Gastrocnemius medialis (tissue), 4 donors: Measurements from ENCODE around the gene BRF1. TPM values are rescaled to one million over a fixed set of nuclear protein-coding genes. Genes with fewer than 3 reads are reported as not detected.
"Not testable (repeated sequence)": the region's sequence is repeated elsewhere in the genome, so short reads cannot be mapped to it uniquely, and the experiment has no call there.

Source experiments
- ATAC-seq, 2 donors: fragments of 150-250 bp; one replicate each; pipeline ENCODE4 v1.9.1; 2016
- DNase-seq, 2 donors: peaks; one replicate each; pipeline ENCODE4 v3.0.0-alpha.2; 2019
- H3K27ac ChIP-seq, 4 donors: fragments of 200-600 bp; sonication (generic); 1 replicate in 1 of 4; 2 replicates in 3 of 4; pipeline ENCODE4 v1.5.1; 2016 to 2018; ENCODE audit warnings: mild to moderate bottlenecking in 2 of 4, moderate library complexity in 1 of 4
- H3K27me3 ChIP-seq, 3 donors: fragments of 200-600 bp; sonication (generic) in 2 of 3; 1 replicate in 1 of 3; 2 replicates in 2 of 3; pipeline versions ENCODE4 v1.5.1 to v1.6.0; 2016 to 2019; ENCODE audit warnings: mild to moderate bottlenecking in 1 of 3, moderate library complexity in 1 of 3
- H3K36me3 ChIP-seq, 2 donors: fragments of 200-600 bp; sonication (generic) in 1 of 2; one replicate each; pipeline ENCODE4 v1.5.1; 2017 to 2018
- H3K4me1 ChIP-seq, 2 donors: fragments of 200-600 bp; sonication (generic) in 1 of 2; one replicate each; pipeline ENCODE4 v1.5.1; 2016 to 2017; ENCODE audit warnings: mild to moderate bottlenecking in 2 of 2
- H3K4me3 ChIP-seq, 4 donors: fragments of 200-600 bp; sonication (generic) in 3 of 4; 1 replicate in 1 of 4; 2 replicates in 3 of 4; pipeline ENCODE4 v1.5.1; 2016 to 2019; ENCODE audit warnings: mild to moderate bottlenecking in 2 of 4
- H3K9me3 ChIP-seq, 3 donors: fragments of 200-600 bp; sonication (generic) in 2 of 3; 1 replicate in 1 of 3; 2 replicates in 2 of 3; pipeline ENCODE4 v1.5.1; 2016 to 2019
- POLR2A ChIP-seq, 2 donors: fragments of 450-650 bp; IDR thresholded peaks; one replicate each; pipeline ENCODE4 v1.6.1; 2017; ENCODE audit warnings: antibody characterized with exemption in 2 of 2, mild to moderate bottlenecking in 2 of 2, moderate library complexity in 2 of 2
- in situ Hi-C, 4 donors: fragments of 200-750 bp; cut with MboI; loops; one replicate each; pipeline versions ENCODE4 v1.15.0 to v1.8.0; 2017; ENCODE audit warnings: low sequenced_read_pairs in 4 of 4
- intact Hi-C: fragments of 100-400 bp; cut with DNase I; formaldehyde crosslinking; loops from one replicate; pipeline ENCODE4 v1.15.1; 2023; ENCODE audit warnings: low total_unique reads
- total RNA-seq, 4 donors: library from RNA; depleted of rRNA; stranded (reverse); fragments of >200 nt; gene quantifications; one replicate each; pipeline versions ENCODE4 v1.1.0 to v1.2.3, GENCODE V29; 2016
- TF ChIP-seq, protein P1 (sequence below), 5 experiments: fragments of 450-650 bp in 3 of 5; fragments of 200-600 bp in 2 of 5; sonication (generic) in 2 of 5; IDR thresholded peaks in 4 of 5; conservative IDR thresholded peaks in 1 of 5; 1 replicate in 4 of 5; 2 replicates in 1 of 5; pipeline ENCODE4 v1.5.1; 2016 to 2019; ENCODE audit warnings: antibody characterized with exemption in 5 of 5, mild to moderate bottlenecking in 3 of 5, moderate library complexity in 3 of 5

BRF1 gene
- total RNA-seq, 4 donors from 2014 or later, result 19.5 to 27.4 (median 21.4) TPM

DNA sequence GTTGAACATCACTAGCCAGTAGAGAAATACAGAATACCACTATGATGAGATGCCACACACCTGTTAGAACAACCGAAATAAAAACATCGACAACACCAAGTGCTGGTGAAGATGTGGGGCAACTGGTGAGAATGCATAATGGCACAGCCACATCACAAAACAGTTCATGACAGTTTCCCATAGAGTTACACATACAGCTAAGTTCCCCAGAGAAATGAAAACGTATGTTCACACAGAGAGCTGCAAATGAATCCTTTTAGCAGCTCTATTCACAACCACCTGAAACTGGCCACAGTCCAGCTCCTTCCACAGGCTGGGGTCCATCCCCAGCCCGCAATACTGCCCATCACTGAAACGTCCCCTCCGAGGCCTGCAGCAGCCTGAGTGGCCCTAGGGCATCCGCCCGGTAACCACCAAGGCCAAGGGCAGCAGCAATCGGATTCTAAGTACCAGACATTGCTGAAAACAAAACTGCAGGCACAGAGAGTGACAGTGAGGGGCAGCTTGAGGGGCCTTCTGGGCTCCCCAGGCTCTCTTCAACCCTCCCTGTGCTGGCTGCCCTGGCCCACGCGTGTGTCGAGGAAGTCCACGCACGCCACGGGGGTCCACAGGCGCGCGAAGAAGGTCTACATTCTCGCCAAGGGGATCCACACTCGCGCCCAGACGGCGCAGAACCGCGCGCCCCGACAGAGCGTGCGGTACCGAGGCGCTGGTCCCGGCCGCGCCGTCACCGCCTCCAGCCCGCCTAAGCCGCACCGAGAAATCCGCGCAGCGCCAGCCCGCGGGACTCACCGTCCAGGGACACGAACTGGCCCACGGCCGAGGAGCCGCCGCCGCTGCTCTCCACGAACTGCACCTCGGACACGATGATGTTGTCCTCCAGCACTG is 903 bp downstream of the BRF1 start:
- Histone ChIP-seq H3K9me3 (no peaks in the 10 kb centered on the region), H3K4me3 (peak overlapping the region; percentile 69 to 97 (median 75)), H3K4me1 (peaks cover 12 to 15% of the 10 kb centered on the region in 2 donors), H3K27me3 (no peaks in the 10 kb centered on the region), H3K27ac (peak overlapping the region; percentile 90 to 99 (median 94)), H3K36me3 (no peaks in the 10 kb centered on the region)
- intact Hi-C loops (loop anchor here (10.0 kb wide), 1 partner anchor 115 kb away; the partner anchor contains the start of gene MTA1), in situ Hi-C loops (no loop called here)
- DNase-seq (no peak), ATAC-seq (peak; percentile 20 to 23)
- no peak for TF ChIP-seq POLR2A (IDR thresholded peaks at IDR 0.05)
- TF ChIP-seq, protein P1, sequence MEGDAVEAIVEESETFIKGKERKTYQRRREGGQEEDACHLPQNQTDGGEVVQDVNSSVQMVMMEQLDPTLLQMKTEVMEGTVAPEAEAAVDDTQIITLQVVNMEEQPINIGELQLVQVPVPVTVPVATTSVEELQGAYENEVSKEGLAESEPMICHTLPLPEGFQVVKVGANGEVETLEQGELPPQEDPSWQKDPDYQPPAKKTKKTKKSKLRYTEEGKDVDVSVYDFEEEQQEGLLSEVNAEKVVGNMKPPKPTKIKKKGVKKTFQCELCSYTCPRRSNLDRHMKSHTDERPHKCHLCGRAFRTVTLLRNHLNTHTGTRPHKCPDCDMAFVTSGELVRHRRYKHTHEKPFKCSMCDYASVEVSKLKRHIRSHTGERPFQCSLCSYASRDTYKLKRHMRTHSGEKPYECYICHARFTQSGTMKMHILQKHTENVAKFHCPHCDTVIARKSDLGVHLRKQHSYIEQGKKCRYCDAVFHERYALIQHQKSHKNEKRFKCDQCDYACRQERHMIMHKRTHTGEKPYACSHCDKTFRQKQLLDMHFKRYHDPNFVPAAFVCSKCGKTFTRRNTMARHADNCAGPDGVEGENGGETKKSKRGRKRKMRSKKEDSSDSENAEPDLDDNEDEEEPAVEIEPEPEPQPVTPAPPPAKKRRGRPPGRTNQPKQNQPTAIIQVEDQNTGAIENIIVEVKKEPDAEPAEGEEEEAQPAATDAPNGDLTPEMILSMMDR (IDR thresholded peaks at IDR 0.05 in 4 of 5, conservative IDR thresholded peaks at IDR 0.05 in 1 of 5), result no peak

DNA sequence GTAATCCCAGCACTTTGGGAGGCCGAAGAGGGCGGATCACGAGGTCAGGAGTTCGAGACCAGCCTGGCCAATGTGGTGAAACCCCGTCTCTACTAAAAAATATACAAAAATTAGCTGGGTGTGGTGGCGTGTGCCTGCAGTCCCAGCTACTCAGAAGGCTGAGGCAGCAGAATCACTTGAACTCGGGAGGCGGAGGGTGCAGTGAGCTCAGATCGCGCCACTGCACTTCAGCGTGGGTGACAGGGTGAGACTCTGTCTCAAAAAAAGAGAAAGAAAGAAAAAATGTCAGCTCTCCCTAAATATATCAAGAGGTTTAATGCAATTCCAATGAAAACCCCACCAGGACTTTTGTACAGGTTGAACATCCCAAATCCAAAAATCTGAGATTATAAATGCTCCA is 3.5 kb downstream of the BRF1 start:
- ATAC-seq, DNase-seq, H3K27me3 ChIP-seq, H3K4me3 ChIP-seq, H3K36me3 ChIP-seq, intact Hi-C loops, H3K27ac ChIP-seq, H3K9me3 ChIP-seq, in situ Hi-C loops: not testable (repeated sequence)
- peaks cover 32 to 37% of the 10 kb centered on the region in 2 donors for H3K4me1 ChIP-seq

- H3K4me1 ChIP-seq, result peaks cover 24 to 28% of the 10 kb centered on the region in 2 donors
Measured at GRCh38 chr14:105294142-105294597, 6.6 kb downstream of the BRF1 start.

GRCh38 chr14:105292826-105293711 is 7.7 kb downstream of the BRF1 start:
- Histone ChIP-seq H3K9me3 (no peaks in the 10 kb centered on the region), H3K27ac (no peak overlapping the region), H3K4me1 (peaks cover 20 to 23% of the 10 kb centered on the region in 2 donors), H3K36me3 (no peaks in the 10 kb centered on the region), H3K4me3 (no peak overlapping the region), H3K27me3 (no peaks in the 10 kb centered on the region)
- in situ Hi-C loops (no loop called here), intact Hi-C loops (no loop called here)
- ATAC-seq (no peak), DNase-seq (no peak)
- no peak for TF ChIP-seq POLR2A (IDR thresholded peaks at IDR 0.05)
- TF ChIP-seq, protein P1 (IDR thresholded peaks at IDR 0.05 in 4 of 5, conservative IDR thresholded peaks at IDR 0.05 in 1 of 5), result no peak

More at GRCh38 chr14:105294142-105294597, 6.6 kb downstream of the BRF1 start:
- Histone ChIP-seq H3K27me3 (no peaks in the 10 kb centered on the region), H3K27ac (no peak overlapping the region), H3K9me3 (no peaks in the 10 kb centered on the region), H3K4me3 (no peak overlapping the region), H3K36me3 (no peaks in the 10 kb centered on the region)
- ATAC-seq (no peak), DNase-seq (no peak)
- TF ChIP-seq, protein P1 (IDR thresholded peaks at IDR 0.05 in 4 of 5, conservative IDR thresholded peaks at IDR 0.05 in 1 of 5), result no peak
- TF ChIP-seq POLR2A (IDR thresholded peaks at IDR 0.05), result no peak
- intact Hi-C loops, result no loop called here
- in situ Hi-C loops, result no loop called here
